ENCODE measurements around the gene RELN. TPM values are rescaled to one million over a fixed set of nuclear protein-coding genes. Genes with fewer than 3 reads are reported as not detected.

Gene RELN
- total RNA-seq, 1 experiment from 2014 or later = 0.02 TPM

DNA sequence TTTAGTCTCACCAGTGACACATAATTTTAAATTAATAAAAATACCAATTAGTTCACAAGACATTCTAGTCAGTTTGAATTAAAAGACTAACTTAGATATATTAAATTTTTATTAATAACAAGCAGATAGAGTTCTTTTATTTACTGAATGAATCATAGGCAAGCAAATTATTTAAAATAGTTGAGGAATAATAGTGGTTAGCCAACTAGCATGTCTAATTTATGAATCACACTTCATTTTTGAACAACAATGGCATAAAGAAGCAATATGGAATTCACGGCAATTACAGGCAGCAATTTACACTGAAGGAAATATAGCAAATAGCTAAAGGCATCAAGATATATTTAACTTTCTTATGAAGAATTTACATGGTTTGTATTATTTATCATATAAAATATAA is 356.5 kb downstream of the RELN start:
- Histone ChIP-seq H4K20me1 (ENCODE audit: control insufficient read depth, insufficient read depth, insufficient read length) (no peaks in the 10 kb centered on the region), H2AFZ (ENCODE audit: low read length) (no peak overlapping the region), H2BK15ac (ENCODE audit: low read depth, low read length) (no peak overlapping the region), H3K9me3 (ENCODE audit: control insufficient read depth, low read depth, low read length) (no peaks in the 10 kb centered on the region), H2BK5ac (ENCODE audit: insufficient read length, low read length) (no peak overlapping the region), H3K9ac (ENCODE audit: extremely low read depth, insufficient read length, low read length) (no peak overlapping the region), H3K79me2 (ENCODE audit: insufficient read depth, low read length) (no peaks in the 10 kb centered on the region), H3K27me3 (ENCODE audit: insufficient read depth, low read length) (no peaks in the 10 kb centered on the region), H3K79me1 (ENCODE audit: insufficient read depth, low read depth, low read length, poor library complexity, severe bottlenecking) (no peaks in the 10 kb centered on the region), H3K4me2 (ENCODE audit: insufficient read depth, insufficient read length, low read length) (no peak overlapping the region), H2BK120ac (ENCODE audit: low read depth, low read length, poor library complexity, severe bottlenecking) (no peak overlapping the region), H3K27ac (ENCODE audit: insufficient read length, low read depth, low read length) (no peak overlapping the region), H3K14ac (ENCODE audit: insufficient read depth, low read length) (no peak overlapping the region), H3K4me1 (ENCODE audit: insufficient read depth, low read length) (no peaks in the 10 kb centered on the region), H2BK12ac (ENCODE audit: insufficient read length, low read depth, low read length) (no peak overlapping the region), H3K23me2 (ENCODE audit: insufficient read length, low read depth, low read length, poor library complexity, severe bottlenecking) (no peaks in the 10 kb centered on the region), H2BK20ac (ENCODE audit: low read depth, low read length, poor library complexity, severe bottlenecking) (no peak overlapping the region), H3T11ph (ENCODE audit: low read length) (no peak overlapping the region), H3K18ac (ENCODE audit: insufficient read length, low read depth, low read length) (no peak overlapping the region), H4K8ac (replicated peaks; ENCODE audit: insufficient read length, low read depth, low read length) (no peak overlapping the region), H4K91ac (ENCODE audit: insufficient read length, low read depth, low read length) (no peak overlapping the region), H3K23ac (ENCODE audit: insufficient read length, low read depth, low read length) (no peak overlapping the region), H2AK5ac (ENCODE audit: insufficient read length, low read length) (no peak overlapping the region), H4K5ac (ENCODE audit: insufficient read length, low read depth, low read length) (no peak overlapping the region), H3K4ac (ENCODE audit: low read depth, low read length) (no peak overlapping the region), H3K56ac (ENCODE audit: insufficient read length, low read depth, low read length) (no peak overlapping the region)
- no peaks in the 10 kb centered on the region for H3K36me3 Mint-ChIP-seq (ENCODE audit: insufficient read depth in 1 of 3, low read depth in 3 of 3)
- H3K4me3 Mint-ChIP-seq = no peak overlapping the region
- H3K27me3 Mint-ChIP-seq (ENCODE audit: low read depth) = no peaks in the 10 kb centered on the region
- no peaks in the 10 kb centered on the region for H3K4me1 Mint-ChIP-seq
- no peak overlapping the region for H3K27ac Mint-ChIP-seq
- no CpG with 5 or more reads among the region's 1 CpG for WGBS (ENCODE audit: extremely low coverage, insufficient read length, low lambda C conversion rate)
- H3K9me3 Mint-ChIP-seq = no peaks in the 10 kb centered on the region
- TF ChIP-seq, protein P1, sequence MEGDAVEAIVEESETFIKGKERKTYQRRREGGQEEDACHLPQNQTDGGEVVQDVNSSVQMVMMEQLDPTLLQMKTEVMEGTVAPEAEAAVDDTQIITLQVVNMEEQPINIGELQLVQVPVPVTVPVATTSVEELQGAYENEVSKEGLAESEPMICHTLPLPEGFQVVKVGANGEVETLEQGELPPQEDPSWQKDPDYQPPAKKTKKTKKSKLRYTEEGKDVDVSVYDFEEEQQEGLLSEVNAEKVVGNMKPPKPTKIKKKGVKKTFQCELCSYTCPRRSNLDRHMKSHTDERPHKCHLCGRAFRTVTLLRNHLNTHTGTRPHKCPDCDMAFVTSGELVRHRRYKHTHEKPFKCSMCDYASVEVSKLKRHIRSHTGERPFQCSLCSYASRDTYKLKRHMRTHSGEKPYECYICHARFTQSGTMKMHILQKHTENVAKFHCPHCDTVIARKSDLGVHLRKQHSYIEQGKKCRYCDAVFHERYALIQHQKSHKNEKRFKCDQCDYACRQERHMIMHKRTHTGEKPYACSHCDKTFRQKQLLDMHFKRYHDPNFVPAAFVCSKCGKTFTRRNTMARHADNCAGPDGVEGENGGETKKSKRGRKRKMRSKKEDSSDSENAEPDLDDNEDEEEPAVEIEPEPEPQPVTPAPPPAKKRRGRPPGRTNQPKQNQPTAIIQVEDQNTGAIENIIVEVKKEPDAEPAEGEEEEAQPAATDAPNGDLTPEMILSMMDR (conservative IDR thresholded peaks at IDR 0.05) = no peak
- no peak for DNase-seq

Data from H9 (cell line).